GM18502 (cell line): ENCODE results near the gene KNCN.
A peak's percentile ranks its signal among the peaks of the same experiment; 100 is the strongest.

Experiments
- ATAC-seq: cut with Tn5 transposase; IDR thresholded peaks from one replicate; pipeline ENCODE4 v1.9.1; 2021; ENCODE audit warnings: mild to moderate bottlenecking; ENCODE audit not compliant: unreplicated experiment, poor library complexity

KNCN gene

GRCh38 chr1:46546210-46546609 lies 5.2 kb downstream of the KNCN start:
- ATAC-seq, result no peak

DNA sequence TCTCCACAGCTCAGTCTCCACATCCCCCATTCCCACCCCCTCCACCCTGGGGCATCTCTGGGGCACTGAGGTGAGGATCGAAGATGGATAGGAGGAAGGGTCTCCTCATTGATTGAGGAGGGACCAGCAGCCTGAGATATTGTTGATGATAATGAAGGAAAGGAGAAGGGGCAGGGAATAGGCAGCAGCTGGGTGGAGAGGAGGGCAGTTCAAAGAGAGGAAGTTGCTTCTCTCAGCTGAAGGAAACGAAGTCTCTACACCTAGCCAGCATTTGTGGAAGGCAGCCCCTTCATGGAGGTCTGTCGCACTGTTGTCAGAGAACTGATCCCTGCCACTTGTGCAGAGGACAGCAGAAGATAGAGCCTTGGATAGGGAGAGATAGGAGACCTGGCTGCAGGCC lies 5.7 kb downstream of the KNCN start:
- no peak for ATAC-seq

DNA sequence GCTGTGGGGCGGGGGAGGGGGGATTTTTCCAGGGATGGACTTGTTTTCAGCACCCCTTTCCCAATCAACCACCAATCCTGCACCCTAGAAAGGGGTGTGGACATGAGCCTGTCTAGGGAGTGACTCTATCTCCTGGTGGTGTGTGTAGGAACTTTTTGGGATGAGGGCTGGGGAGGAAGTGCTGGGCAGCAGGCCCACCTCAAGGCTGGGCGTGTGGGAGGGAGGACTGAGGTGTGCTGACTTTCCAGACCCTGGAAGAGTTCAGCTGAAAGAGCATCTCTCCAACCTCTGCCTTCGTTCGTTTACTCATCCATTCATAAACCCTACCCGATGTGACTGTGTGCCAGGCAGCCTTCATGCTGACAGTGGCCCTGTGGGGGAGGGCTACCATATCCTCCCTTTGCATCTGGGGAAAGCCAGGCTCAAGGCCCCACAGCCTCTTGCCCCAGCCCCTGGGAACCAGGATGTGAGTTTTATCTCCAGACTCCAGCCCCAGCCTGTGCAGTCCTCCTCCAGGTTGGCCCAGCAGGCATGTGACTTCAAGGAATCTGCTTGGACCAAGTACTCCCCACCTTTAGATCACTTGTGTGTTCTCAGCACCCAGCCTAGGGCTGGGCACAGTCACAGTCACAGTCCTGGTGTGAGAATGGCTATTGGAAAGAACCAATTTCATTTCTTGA lies 6.7 kb downstream of the KNCN start:
- no peak for ATAC-seq

DNA sequence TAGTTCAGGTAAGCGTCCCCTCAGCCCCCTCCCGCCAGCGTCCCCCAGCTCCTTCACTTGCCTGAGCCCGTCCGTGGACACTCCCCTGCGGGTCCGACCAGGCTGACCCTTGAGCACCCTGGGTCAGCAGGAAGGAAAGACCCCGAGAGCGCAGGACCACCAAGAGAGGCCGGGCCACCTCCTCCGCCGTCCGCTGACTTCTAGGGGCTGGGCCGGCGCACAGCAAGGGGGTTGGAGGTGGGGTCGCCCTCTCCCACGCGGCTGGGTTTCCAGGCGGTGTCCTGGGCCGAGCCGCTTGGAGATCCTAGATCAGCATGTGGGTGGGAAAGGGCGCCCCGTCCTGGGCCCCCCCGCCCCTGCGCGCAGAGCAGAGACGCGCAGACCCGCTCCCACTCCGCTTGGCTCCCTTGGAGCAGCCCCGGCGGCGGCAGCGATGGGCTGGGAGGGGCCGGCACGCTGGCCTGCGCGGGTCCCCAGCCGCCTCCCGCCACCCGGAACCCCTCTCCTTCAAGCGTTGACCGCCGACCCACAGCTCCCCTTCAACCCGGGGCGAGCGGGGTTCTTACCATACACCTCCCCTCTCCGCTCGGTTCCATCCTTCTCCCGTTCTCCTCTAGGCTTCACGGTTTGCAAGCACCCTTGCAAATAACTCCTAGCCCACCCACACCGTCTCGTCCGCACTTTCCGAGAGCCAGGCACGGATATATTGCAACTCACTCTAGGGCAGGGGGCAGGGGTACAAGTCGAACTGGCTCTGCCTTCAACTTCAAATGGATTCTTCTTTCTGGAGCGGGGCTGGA lies 7.5 kb downstream of the KNCN start:
- no peak for ATAC-seq

DNA sequence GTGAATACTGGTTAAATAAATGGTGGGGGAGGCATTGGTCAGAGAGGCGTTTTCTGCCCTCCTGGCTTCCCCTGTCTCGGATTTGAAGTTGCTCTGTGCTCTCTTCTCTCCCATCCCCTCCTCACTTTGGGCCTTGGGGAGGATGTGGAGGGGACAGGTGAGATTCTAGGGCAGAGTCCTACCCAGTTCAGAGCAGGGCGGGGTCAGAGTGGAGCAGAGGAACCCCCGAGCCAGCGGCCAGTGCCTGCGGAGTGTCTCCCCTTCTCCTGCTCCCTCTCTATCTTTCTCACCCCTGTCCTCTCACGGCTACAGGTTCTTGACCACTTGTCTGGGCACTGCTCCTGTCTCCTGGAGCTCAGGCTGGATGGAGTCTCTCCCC lies 8.1 kb downstream of the KNCN start:
- no peak for ATAC-seq

DNA sequence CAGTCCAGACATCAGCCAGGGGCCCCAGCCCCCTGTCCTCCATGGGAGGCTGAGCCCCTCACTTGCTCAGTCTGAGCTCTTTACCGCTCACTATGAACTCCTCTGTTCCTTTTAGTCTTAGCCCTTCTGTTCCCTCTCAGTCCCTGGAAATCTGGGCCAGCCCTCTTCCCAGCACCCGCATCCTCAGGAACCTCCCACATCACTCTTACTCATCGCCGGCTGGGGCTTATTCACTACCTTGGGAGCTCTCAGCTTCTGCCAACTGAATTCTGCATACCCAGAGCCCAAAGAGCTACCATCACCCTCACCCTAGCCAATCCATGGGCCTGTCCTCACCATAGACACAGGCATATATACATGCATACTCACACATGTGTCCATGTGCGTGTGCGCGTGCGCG lies 11.5 kb downstream of the KNCN start:
- no peak for ATAC-seq

- no peak for ATAC-seq
Measured at GRCh38 chr1:46538147-46538546, 13.3 kb downstream of the KNCN start.

GRCh38 chr1:46537651-46538050 lies 13.8 kb downstream of the KNCN start:
- no peak for ATAC-seq

GRCh38 chr1:46536527-46536926 lies 14.9 kb downstream of the KNCN start:
- ATAC-seq, result no peak

DNA sequence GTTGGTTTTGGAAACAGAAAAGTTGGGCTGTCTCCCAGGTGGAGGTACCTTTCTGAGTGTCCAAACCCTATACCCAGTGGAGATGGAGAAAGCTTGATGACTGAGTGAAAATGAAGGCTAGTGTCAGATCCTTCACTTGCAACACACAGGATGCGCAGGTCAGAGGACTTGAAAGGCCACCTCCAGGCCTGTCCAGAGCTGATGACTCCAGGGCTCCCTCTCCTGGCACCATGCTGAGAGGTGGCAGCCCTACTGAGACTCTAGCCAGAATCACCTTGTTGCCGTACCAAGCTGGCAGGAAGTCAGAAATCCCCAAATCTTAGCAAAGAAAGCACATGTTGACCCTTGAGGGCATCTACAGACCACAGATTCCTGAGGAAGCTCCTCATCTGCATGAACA lies 16.4 kb downstream of the KNCN start:
- no peak for ATAC-seq

DNA sequence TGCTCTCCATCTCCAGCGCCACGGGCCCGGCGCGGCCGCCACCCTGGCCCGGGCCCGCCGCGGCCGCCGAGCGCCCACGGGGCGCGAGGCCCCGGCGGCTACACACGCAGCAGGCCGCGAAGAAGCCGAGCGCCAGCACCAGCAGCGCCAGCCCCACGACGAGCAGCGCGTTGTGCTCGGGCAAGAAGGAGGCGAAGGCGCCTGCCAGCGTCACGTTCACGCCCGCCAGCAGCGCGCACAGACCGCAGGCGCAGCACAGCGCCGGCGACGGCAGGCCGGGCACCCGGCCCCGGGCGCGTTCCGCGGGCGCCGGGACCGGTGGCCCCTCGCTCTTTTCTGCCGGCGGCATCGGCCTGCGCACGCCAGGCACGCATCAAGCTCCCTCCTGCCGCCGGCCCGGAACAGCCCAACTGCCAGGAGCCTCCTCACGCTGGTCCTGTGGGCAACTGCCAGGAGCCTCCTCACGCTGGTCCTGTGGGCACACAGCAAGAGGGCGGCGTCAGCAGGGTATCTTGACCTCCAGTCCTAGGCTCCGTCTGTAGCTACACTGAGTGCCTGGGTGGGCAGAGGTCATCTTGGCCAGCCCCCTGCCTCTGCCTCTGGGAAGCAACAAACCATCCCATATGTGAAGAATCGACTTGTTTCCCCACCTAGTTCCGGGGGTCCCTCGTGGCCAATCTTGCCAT lies 18.1 kb downstream of the KNCN start:
- ATAC-seq, result peak; percentile 56

GRCh38 chr1:46532498-46533178 lies 18.8 kb downstream of the KNCN start:
- ATAC-seq, result peak; percentile 42

DNA sequence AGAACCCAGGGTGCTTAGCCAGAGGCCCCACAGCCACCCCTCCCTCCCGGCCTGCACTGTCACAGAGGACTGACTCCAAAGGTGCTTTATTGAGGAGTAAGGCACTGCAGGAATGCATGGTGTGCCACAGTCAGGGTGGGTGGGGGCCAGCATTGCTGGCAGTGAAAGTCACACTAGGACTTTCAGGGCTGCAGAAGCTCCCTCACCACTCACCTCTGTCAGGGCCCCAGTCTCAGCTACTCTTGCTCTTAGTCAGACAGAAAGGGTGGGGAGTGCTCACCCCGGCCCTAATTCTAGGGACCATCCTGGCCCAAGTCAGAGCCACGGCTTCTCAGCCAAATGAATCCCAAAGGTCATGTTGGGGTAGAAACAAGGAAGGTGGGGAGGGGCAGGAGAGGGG lies 19.4 kb downstream of the KNCN start:
- no peak for ATAC-seq

GRCh38 chr1:46530791-46531409 lies 20.5 kb downstream of the KNCN start:
- ATAC-seq, result no peak

GRCh38 chr1:46530311-46530710 lies 21.1 kb downstream of the KNCN start:
- no peak for ATAC-seq

DNA sequence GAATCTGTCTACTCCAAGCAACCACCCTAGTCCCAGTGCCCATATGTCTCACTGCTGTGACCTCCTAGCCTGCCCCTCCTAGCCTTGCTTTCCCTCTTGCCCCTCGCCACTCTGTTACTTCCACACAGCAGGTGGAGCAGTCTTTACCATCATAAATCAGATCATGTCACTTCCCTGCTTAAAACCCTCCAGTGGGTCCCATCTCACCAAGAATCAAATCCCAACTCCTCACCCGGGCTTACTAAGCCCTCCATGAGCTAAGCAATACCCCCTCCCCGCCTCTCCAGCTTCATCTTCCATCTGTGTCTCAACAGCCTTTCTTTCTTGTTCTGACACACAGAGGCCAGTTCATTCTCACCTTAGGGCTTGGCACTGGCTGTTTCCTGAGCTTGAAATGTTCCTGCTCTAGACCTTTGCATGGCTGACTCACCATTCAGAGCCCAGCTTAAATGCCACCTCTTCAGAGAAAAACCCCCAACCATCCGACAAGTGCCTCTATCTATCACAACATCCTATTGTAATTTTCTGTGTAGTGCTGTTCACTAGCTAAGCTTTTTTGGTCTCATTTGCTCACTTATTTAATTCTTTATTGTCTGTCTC lies 22.3 kb downstream of the KNCN start:
- ATAC-seq, result no peak

GRCh38 chr1:46528297-46528955 lies 23.0 kb downstream of the KNCN start:
- ATAC-seq, result no peak

DNA sequence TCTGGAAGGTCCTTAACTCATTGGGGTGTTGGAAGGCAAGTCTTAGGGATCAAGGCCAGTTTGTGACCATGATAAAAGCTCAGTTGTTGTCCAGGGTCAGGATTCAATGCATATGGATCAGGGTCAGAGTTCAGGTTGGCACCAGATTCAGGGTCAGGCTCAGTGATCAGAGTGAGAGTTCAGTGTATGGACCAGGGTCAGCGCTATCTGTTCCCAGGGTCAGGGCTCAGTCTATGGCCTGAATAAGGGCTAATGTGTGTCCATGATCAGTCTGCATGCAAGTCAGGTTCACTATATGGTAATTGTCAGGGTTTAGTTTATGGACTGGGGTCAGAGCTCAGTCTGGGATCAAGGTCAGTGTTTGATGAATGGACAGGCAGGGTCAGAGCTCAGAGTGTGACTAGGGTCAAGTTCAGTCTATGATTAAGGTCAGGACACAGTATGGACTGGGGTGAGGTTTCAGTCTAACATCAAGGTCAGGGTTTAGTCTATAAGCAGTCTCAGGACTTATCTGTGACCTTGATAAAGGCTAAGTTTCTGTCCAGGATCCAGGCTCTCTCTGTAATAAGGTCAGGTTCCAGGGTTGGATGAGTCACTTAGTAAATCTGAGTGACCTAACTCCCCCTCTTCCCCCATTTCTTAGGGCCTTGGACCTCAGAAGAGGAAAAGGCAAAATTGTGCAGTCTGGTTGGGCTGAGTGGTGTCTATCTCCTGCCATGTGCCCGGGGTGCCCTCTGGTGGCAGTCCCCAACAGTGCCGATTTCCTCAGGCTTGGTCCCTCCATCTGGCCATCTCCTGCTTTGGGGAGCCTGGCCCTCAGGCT lies 23.8 kb downstream of the KNCN start:
- ATAC-seq, result peak; percentile 69
